HG03457 (cell line): ENCODE results near the gene SYN1.
"Not testable (repeated sequence)": the region's sequence is repeated elsewhere in the genome, so short reads cannot be mapped to it uniquely, and the experiment has no call there.

Experiments used
- ATAC-seq: cut with Tn5 transposase; IDR thresholded peaks from one replicate; pipeline ENCODE4 v1.9.1; 2021; ENCODE audit warnings: moderate number of reproducible peaks; ENCODE audit not compliant: unreplicated experiment

SYN1 gene

DNA sequence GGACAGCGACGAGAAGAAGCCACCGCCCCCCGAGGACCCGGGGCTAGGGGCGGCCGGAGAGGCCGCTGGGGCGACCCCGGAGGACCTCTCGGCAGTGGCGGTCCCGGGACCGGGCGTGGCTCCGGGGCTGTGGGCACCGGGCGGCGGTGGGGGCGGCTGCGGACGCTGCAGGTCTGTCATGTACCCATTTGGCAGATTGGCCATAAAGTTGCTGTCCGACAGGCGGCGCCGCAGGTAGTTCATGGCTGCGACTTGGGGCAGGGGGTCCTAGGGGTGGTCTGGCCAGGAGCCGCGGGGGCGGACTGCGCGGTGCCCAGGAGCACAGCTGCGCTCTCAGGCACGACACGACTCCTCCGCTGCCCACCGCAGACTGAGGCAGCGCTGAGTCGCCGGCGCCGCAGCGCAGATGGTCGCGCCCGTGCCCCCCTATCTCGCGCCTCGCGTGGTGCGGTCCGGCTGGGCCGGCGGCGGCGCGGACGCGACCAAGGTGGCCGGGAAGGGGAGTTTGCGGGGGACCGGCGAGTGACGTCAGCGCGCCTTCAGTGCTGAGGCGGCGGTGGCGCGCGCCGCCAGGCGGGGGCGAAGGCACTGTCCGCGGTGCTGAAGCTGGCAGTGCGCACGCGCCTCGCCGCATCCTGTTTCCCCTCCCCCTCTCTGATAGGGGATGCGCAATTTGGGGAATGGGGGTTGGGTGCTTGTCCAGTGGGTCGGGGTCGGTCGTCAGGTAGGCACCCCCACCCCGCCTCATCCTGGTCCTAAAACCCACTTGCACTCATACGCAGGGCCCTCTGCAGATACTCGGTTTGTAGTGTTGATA, at the start of gene SYN1:
TSS of gene SYN1 (minus strand) at position 372 of the 817 bp plus-strand sequence. CDS start at position 243, 129 bp downstream.
- ATAC-seq = peak; percentile 67

DNA sequence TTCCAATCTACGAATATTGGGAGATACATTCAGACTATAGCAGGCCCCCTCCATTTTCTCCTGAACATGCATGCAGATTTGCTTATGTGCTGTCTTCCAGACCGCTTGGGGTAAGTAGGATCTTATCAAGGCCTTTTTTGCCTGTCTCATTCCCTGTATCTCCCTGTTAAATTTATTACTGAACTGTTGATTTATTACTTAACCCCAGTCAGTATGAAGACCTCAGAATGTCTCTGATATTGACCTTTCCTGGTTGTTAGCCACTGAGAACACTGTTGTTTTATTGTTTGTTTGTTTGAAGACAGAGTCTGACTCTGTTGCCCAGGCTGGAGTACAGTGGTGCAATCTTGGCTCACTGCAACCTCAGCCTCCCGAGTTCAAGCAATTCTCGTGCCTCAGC, 46.1 kb upstream of the SYN1 start:
- not testable (repeated sequence) for ATAC-seq

DNA sequence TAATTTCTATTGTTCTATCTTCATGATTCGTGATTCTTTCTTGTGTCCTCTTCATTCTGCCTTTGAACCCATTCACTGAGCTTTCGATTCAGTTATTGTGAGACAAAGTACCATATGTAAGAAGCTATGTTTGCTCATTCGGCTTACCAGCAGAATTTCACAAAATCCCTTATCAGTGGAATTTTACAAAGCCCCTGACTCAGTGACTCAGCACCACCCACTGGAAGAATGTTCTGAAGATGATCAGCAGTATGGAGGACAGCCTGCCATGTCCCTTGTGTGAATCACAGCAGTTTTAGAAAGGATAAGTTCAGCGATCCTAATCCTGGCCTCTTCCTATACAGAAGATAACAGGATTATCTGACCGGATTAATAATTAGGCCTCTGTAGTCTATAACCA, 45.1 kb upstream of the SYN1 start:
- no peak for ATAC-seq

DNA sequence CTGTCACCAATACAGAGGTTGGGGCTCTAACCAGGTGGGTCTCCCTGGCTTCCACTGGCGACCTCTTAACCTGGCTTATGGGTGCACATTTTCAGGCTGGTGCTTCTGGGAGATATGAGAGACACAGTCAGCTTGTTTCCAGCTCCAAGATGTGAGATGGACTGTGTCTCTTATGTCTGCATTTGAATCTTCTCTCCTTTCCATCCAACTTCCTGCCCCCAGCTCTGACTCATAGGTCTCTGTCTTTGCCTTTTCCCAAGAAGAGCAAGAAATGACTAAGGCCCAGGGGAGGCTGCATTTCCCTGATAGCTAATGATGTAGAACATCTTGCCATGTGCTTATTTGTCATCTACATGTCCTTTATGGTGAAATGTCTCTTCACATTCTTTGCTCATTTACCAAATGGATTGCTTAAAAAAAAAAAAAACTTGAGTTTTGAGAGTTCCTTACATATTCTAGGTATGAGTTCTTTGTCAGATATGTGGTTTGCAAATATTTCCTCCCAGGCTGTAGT, 42.5 kb upstream of the SYN1 start:
- no peak for ATAC-seq

DNA sequence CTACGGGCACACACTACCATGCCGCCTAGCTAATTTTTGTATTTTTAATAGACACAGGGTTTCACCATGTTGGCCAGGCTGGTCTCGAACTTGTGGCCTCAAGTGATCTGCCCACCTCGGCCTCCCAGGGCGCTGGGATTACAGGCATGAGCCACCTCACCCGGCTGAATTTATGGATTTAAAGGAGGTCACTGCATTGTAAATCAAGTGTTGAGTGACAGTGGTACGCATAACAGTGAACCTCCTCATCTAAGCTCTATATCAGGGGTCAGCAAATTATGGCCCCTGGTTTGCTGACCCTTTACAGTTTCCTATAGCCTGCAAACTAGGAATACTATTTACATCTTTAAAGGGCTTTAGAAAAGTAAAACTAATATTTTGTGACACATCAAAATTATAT, 41.9 kb upstream of the SYN1 start:
- no peak for ATAC-seq

DNA sequence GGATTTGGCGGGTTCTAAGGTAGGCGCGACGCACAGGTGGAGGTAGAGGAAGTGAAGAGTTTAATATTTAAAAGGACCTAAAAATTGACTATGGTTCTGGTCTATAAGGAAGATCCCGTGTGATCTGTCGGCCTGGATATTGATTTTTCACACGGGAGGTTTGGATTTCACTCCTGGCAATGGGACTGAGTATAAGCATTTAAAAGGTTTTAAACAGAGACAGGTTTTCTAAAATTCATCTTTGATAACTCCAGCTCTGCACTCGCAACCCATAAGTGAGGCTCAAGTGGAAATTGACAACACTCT, 39.7 kb upstream of the SYN1 start:
- no peak for ATAC-seq

DNA sequence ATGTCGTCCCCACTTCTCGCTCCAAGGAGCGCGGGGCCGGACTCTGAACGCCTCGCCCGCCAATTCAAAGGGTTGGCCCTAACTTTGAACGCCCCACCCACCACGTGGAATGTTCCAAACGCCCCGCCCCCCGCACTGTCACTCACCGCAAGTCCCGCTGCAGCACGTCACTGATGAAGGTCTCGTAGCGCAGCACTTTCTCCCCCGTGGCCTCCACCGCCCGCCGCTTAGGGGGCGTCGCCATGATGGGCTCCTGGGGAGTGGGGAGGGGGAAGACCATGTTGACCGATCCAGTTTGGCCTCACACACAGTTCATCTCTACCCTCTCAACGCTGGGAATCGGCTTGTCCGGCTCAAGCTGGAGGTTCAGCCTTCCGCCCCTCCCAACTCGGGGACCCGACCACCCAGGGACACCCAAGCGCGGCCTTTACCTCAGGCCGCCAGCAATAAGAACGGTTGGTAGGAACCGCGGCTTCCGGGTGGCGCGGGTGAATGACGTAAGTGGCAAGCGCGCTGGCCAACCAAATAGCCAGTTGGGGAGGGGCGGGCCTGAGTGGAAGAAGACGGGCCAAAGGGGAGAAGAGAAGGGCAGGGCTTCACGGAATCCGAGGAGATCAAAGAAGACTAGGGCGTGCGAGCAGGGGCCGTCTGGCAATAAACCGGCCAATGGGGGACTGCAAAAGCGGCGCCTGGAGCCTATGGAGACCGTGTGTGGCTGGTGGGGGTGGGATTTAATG, 39.2 kb upstream of the SYN1 start, which contains the start of gene UXT:
TSS of gene UXT (minus strand) at position 497 of the 737 bp plus-strand sequence. CDS start at position 244, 253 bp downstream.
- peak; percentile 67 for ATAC-seq

DNA sequence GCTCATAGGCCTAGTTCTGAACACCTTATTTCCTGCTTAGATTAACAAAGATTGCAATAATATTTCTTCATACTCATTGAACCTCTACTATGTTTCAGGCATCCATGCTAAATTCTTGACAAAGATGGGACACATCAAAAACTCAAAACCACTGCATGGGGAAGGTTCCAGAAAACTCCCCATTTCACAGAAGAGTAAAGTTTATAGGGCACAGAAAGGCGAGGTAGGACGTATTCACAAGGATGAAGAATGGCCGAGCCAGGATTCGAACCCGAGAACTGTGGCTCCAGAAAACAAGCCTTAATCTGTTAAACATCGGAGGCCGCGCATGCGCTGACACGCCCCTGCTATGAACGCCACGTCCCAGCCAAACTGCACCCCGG, 38.6 kb upstream of the SYN1 start:
- no peak for ATAC-seq

DNA sequence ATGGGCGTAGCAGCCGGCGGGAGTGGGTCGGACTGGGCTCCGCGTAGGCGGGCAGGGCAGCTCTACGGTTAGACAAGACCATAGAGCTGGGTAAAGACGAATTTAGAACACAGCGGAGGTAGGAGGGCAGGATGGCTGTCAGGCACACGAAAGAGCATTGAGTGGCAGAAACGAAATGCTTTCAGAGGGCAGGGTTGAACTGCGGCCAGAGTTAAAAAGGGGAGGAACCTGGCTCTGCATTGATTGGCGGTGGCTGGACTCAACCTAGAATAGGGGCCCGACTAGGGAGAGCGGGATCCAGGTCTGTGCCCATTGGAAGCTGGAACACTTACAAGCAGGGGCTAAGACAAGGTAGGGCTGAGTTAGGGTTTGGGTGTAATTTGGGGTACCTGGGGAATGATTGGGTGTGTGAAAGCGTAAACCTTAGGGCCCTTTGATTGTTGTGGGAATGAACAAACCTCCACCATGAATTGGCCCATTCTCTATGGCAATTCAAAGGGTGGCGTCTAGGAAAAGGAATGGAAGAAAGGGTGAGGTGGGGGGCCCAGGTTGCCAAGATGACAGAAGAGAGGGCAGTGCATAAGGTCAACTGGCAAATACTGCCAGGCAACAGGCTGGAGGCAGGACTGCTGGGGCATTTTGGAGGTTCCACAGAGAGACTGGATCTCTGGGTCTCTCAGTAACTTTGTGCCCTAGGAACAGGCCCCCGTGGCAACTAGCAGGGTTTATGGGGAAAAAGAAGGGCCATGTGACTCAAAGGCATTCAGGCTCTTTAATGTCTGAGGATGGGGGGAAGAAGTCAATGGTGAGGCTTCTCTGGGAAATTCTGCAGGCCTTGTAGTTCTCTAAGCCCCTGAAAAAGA, 31.6 kb upstream of the SYN1 start:
- no peak for ATAC-seq

DNA sequence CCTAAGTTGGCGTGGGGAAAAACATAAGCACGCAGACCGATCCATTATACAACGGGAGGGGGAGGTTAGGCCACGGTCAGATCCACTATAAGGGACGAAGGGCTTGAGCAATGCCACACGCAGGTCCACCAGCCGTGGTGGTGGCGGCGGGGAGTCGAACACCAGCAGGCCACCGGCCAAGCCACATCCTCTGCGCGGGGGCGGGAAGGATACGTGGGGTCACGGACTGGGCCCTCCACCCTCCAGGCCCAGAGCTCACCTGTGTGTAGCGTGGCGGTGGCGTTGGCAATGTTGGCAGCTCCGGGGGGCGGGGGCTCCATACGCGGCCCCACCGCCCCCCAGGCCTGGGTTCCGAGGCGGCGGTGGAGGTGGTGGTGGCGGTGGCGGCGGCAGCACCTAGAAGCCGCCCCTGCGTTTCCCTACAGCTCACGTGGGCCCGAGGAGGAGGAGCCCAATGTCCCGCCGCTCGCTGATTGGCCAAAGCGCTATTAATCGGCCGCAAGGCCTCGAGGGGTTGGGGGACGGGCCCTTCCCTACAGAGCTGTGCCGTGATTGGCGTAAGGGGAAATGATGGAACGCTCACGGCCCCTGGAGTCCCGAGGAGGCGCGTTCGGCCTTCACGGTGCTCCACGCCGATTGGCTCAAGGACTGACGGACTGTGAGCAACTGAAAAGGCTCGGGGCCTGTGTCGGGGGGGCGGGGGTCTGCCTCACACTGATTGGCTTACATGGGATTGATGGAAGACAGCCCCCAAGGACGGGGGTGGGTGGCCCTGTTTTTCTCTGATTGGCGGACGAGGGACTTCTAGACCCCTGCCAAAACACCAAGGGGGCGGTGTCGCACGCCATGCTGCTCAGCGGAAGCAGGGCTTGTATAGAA, 30.7 kb upstream of the SYN1 start, which contains the start of gene ELK1:
TSS of gene ELK1 (minus strand) at position 400 of the 879 bp plus-strand sequence. CDS start 9,122 bp downstream, outside the sequence.
- ATAC-seq = peak; percentile 81

DNA sequence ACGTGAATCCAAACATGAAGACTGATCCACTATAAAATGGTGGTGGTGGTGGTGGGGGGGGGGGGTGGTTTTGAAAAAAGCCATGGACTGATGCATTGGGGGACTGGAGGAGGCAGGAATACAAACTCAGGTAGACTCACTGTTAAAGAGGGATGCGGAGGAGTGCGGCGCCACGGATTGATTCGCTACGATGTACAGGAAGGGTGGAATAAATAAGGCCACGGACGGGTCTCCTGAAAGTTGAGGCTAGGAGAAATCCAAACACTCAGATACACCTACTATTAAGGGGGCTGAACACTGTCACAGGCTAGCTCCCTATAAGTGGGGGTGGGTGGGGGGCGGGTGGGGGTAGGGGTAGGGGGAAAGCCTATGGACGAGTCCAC, 30.1 kb upstream of the SYN1 start:
- ATAC-seq = no peak

DNA sequence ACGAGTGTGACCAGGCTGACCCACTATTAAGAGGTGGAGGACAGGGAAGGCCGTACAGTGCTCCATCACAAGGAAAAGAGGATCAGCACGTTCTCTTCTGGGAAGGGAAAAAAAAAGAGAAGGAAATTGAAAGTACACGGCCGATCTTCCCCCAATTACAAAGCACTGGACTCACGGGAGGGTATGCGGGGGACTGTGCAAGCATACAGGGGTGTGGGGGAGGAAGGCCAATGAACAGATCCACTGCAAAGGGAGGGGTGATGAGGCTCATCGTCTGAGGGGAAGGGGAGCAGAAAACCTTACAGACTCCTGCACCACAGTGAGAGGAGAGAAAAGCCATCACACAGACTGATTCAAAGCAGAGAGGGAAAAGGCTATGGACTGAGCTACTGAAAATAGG, 29.6 kb upstream of the SYN1 start:
- no peak for ATAC-seq

DNA sequence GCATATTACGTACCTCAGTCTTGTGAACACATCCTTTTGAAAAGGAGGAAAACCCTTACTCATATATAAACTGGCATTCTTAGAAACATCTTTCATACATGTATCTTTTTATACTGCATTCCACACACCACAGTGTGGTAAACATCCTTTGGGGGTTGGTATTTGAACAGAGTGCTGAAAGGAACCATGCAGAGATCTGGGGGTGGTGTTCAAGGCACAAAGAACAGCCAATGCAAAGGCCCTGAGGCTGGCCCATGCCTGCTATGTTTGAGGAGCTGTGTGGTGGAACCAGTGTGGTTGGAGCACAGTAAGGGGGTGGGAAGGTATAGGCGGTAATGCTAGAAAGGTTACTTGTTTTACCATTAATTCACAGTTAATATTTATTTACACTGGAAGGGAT, 28.7 kb upstream of the SYN1 start:
- ATAC-seq = no peak

DNA sequence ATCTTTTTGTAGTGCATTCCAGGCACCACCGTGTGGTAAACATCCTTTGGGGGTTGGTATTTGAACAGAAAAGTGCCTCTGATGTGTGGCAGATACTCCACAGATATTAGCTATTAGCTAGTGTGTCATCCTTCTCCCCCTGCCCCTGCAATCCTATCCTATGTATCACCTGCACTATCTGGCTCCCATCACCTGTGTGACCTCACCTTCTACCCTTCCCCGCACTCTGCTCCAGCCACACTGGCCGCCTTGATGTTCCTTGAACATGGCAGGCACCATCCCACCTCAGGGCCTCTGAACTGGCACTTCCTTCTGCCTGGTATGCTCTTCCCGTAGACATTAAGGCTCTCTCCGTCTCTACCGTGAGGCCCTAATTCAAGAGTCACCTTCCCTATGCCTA, 27.0 kb upstream of the SYN1 start:
- no peak for ATAC-seq

DNA sequence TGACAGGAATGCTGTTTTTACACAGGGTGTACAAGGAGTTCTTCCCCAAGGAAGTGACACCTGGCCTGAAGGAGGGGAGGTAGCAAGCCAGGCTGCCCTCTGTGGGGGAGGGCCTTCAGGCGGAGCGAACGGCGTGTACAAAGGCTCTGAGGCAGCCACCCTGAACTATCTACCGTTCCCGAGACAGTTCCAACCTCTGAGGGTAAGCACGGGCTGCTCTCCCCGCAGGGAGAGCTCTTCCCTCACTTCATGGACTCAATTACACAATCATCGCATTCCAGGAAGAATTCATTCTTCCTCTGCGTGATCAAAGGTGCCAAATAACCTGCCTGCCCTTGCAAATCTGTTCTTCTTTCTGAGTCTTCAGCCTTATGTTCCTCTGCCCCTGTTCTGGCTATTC, 25.9 kb upstream of the SYN1 start:
- ATAC-seq = no peak

DNA sequence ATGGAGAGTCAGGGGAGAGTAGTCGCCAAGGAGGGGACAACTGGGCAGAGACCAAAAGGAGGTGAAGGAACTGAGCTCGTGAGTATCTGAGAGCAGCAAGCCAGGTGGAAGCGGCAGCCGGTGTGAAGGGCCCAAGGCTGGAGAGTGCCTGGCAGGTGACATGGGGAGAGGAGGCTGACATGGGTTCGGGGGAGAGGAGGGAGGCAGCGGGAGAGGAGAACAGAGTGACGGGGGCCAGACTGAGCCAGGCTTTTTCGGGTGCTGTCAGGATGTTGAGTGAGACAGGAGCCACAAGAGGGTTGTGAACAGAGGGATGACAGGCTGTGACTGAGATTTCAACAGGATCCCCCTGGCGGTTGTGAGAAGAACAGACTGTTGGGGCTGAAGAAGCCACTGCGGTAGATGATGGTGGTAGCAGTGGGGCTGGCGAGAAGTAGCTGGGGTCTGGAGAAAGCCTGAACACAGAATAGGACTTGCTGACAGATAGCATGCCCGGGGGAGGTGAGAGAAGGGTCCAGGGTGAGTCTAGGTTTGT, 25.0 kb upstream of the SYN1 start:
- no peak for ATAC-seq

DNA sequence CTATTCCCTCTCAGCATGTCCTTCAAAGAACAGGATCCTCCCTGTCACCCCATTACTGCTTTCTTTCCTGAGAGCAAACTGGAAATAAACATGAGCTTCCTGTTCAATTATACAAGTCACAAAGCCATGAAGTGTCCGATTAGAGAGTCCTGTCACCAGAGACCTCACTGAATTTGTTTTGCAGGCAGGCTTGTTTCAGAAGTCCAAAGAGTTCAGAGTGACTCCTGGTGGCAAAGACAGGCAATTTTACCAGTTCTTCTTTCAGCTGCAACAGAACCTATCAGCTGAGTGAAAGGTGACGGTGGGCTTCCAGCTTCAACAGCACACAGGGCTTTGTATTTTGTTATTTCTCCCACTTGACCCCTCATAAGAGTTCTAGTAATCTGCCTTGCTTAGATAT, 24.3 kb upstream of the SYN1 start:
- no peak for ATAC-seq

DNA sequence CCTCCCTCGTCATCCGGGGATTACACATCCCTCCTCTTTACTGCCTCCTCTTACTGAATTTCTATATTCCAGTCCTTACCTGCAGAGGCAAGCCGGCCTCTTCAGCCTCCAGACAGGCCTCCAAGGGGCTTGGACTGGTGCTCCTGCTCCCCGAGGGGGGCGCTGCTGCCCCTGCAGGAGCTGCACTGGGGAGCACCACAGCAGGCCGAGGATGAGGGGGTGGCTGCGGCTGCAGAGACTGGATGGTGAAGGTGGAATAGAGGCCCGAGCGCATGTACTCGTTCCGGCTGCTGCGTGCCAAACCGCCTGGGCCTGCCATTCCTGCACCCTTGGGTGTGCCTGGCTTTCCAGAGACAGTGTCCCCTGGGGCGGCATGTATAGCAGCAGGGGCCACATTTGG, 19.2 kb upstream of the SYN1 start:
- no peak for ATAC-seq

DNA sequence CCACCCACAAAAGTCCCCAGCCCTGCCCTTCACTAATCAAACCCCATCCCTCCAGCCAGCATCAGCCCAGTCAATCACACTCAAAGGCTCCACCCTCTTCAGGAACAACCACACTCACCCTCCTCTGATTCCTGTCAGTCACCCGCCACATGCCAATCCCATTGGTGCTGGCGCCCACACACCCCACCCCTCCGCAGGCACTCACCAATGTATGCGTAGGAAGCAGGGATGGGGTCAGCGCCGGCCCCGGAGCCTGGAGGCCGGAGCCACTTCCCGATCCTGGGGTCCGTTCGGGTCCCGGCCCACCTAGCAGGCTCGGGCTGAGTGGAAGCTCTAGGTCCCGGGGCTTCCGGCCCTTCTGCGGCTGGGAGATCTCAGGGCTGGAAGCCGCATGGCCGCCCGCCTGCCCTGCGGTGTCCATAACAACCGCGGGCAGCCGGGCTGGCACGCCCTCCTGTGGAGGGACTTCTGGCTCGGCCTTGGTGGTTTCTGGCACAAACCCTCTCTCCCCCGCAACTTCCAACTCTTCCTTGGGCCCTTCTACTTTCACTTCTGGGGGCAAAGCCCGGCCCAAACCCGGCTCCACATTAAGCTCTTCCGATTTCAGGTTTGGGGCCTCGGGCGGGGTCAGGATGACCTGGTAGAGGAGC, 18.0 kb upstream of the SYN1 start:
- no peak for ATAC-seq
